ENCODE data around the gene FOXC1. TPM values are rescaled to one million over a fixed set of nuclear protein-coding genes. Genes with fewer than 3 reads are reported as not detected.

FOXC1 gene
- total RNA-seq, 1 experiment from 2014 or later, result 40.7 TPM

- DNase-seq (ENCODE audit: low read depth, low spot score) (no peak), ATAC-seq (no peak)
- Histone ChIP-seq H3K9me3 (ENCODE audit: control insufficient read depth in 1 of 2, insufficient read depth in 1 of 2, low read depth in 1 of 2, low read length in 2 of 2) (no peaks in the 10 kb centered on the region), H3K4me3 (replicated peaks in 1 of 2; ENCODE audit: low read depth in 1 of 2, low read length in 2 of 2) (no peak overlapping the region), H3K79me2 (ENCODE audit: insufficient read depth, low read length) (no peaks in the 10 kb centered on the region), H3K9ac (ENCODE audit: low read length) (no peak overlapping the region), H3K4me2 (ENCODE audit: low read length) (no peak overlapping the region), H3K27ac (ENCODE audit: low read depth, low read length) (no peak overlapping the region), H2AFZ (ENCODE audit: low read depth, low read length, poor library complexity, severe bottlenecking) (no peak overlapping the region), H4K20me1 (ENCODE audit: insufficient read depth) (no peaks in the 10 kb centered on the region), H3K27me3 (ENCODE audit: insufficient read depth, low read length) (0 out of 2 replicates have a peak, but pooled peaks cover 2% of the 10 kb centered on the region), H3K9me2 (ENCODE audit: insufficient read depth) (no peaks in the 10 kb centered on the region), H3K36me3 (ENCODE audit: control insufficient read depth in 1 of 2, insufficient read depth in 2 of 2, low read length in 2 of 2) (no peaks in the 10 kb centered on the region), H3K4me1 (ENCODE audit: control insufficient read depth in 1 of 2, insufficient read depth in 2 of 2, low read length in 2 of 2) (no peaks in the 10 kb centered on the region)
- ChIA-PET POLR2A (no interaction called here), RAD21 (ENCODE audit: low non-redundant PET in 1 of 2, low total read pairs in 2 of 2, uncharacterized antibody in 2 of 2, unreplicated experiment in 2 of 2) (no interaction called here), CTCF (interaction anchor here (1.8 kb wide), 1 partner anchor 768 kb away, joined by 4 read pairs; no protein-coding TSS in a partner anchor)
- BruUV-seq (replicated peaks), result no TSS peak
- intact Hi-C loops (cut with micrococcal nuclease), result no loop called here
- TF ChIP-seq JUND (IDR thresholded peaks at IDR 0.05), result no peak
- TF ChIP-seq SRF (IDR thresholded peaks at IDR 0.05; ENCODE audit: low read depth), result no peak
- no peak for TF ChIP-seq REST (IDR thresholded peaks at IDR 0.05; ENCODE audit: low read depth)
- no peak for TF ChIP-seq ZFX (IDR thresholded peaks at IDR 0.05)
These were observed 24.1 kb upstream of the FOXC1 start for GRCh38 chr6:1585669-1586049.

GRCh38 chr6:1586256-1586655, 23.5 kb upstream of the FOXC1 start:
- no TSS peak for BruUV-seq (replicated peaks)
- no peak for DNase-seq (ENCODE audit: low read depth, low spot score)
- intact Hi-C loops (cut with micrococcal nuclease), result no loop called here

More at GRCh38 chr6:1586256-1586655, 23.5 kb upstream of the FOXC1 start:
- no peaks in the 10 kb centered on the region for H3K36me3 ChIP-seq (ENCODE audit: control insufficient read depth in 1 of 2, insufficient read depth in 2 of 2, low read length in 2 of 2)
- H3K4me1 ChIP-seq (ENCODE audit: control insufficient read depth in 1 of 2, insufficient read depth in 2 of 2, low read length in 2 of 2), result no peaks in the 10 kb centered on the region
- no peak overlapping the region for H3K9ac ChIP-seq (ENCODE audit: low read length)
- H3K9me3 ChIP-seq (ENCODE audit: control insufficient read depth in 1 of 2, insufficient read depth in 1 of 2, low read depth in 1 of 2, low read length in 2 of 2), result no peaks in the 10 kb centered on the region
- ChIA-PET POLR2A (no interaction called here), CTCF (interaction anchor here (1.8 kb wide), 1 partner anchor 768 kb away, joined by 4 read pairs; no protein-coding TSS in a partner anchor), RAD21 (ENCODE audit: low non-redundant PET in 1 of 2, low total read pairs in 2 of 2, uncharacterized antibody in 2 of 2, unreplicated experiment in 2 of 2) (no interaction called here)
- H3K4me3 ChIP-seq (replicated peaks in 1 of 2; ENCODE audit: low read depth in 1 of 2, low read length in 2 of 2), result no peak overlapping the region
- no peaks in the 10 kb centered on the region for H3K9me2 ChIP-seq (ENCODE audit: insufficient read depth)
- no peaks in the 10 kb centered on the region for H4K20me1 ChIP-seq (ENCODE audit: insufficient read depth)
- 0 out of 2 replicates have a peak, but pooled peaks cover 3% of the 10 kb centered on the region for H3K27me3 ChIP-seq (ENCODE audit: insufficient read depth, low read length)
- ATAC-seq, result no peak
- no peak overlapping the region for H3K27ac ChIP-seq (ENCODE audit: low read depth, low read length)
- no peak for TF ChIP-seq ZBTB33 (IDR thresholded peaks at IDR 0.05; ENCODE audit: extremely low read depth, insufficient replicate concordance, low read length)
- no peak for TF ChIP-seq MAX (IDR thresholded peaks at IDR 0.05)
- TF ChIP-seq CEBPB (IDR thresholded peaks at IDR 0.05; ENCODE audit: low read depth), result no peak
- TF ChIP-seq EGR1 (IDR thresholded peaks at IDR 0.05; ENCODE audit: low read depth), result no peak
- no peak for TF ChIP-seq POLR2AphosphoS5 (IDR thresholded peaks at IDR 0.05; ENCODE audit: low read depth, low read length)
- no peak for TF ChIP-seq CBX3 (IDR thresholded peaks at IDR 0.05; ENCODE audit: low read depth)
- no peak overlapping the region for H2AFZ ChIP-seq (ENCODE audit: low read depth, low read length, poor library complexity, severe bottlenecking)
- no peaks in the 10 kb centered on the region for H3K79me2 ChIP-seq (ENCODE audit: insufficient read depth, low read length)
- H3K4me2 ChIP-seq (ENCODE audit: low read length), result no peak overlapping the region

Measured in HCT116 (cell line).